DND-41 (cell line): ENCODE data around the gene MLLT1.

Experiments used
- ATAC-seq: fragments of 200-7000 bp; cut with Tn5 transposase; 3 replicates; pipeline ENCODE4 v1.9.1; 2021; ENCODE audit warnings: low read depth; ENCODE audit not compliant: insufficient read depth
- DNase-seq: peaks from one replicate; pipeline ENCODE4 v3.0.0-alpha.2; 2020
- H2AFZ ChIP-seq: 2 replicates; pipeline ENCODE4 v1.6.0; 2012; ENCODE audit warnings: low read depth, low read length
- H3K27ac ChIP-seq: 2 replicates; pipeline ENCODE4 v1.5.1; 2012; ENCODE audit warnings: low read length, inconsistent platforms
- H3K27me3 ChIP-seq: fragments of 200-600 bp; sonication (generic); 2 replicates; pipeline ENCODE4 v1.6.0; 2012; ENCODE audit warnings: low read length, mild to moderate bottlenecking, inconsistent platforms; ENCODE audit not compliant: insufficient read depth, poor library complexity
- H3K36me3 ChIP-seq: 2 replicates; pipeline ENCODE4 v1.5.1; 2012; ENCODE audit warnings: low read length, inconsistent platforms; ENCODE audit not compliant: insufficient read depth
- H3K4me1 ChIP-seq: 2 replicates; pipeline ENCODE4 v1.5.1; 2012; ENCODE audit warnings: mild to moderate bottlenecking, low read length; ENCODE audit not compliant: insufficient read depth
- H3K4me2 ChIP-seq: 2 replicates; pipeline ENCODE4 v1.6.0; 2012; ENCODE audit warnings: mild to moderate bottlenecking, moderate library complexity, low read length, inconsistent platforms; ENCODE audit not compliant: insufficient read depth
- H3K4me3 ChIP-seq, 2 experiments: fragments of 200-600 bp in 1 of 2; shearing (Covaris generic) in 1 of 2; 2 replicates each; pipeline ENCODE4 v1.5.1; 2012 to 2016; ENCODE audit warnings: inconsistent platforms in 2 of 2, low read length in 2 of 2, mild to moderate bottlenecking in 2 of 2, low read depth in 1 of 2, moderate library complexity in 1 of 2
- H3K79me2 ChIP-seq: 2 replicates; pipeline ENCODE4 v1.6.0; 2012; ENCODE audit warnings: low read length, inconsistent platforms; ENCODE audit not compliant: insufficient read depth
- H3K9ac ChIP-seq: 2 replicates; pipeline ENCODE4 v1.6.0; 2012; ENCODE audit warnings: low read depth, mild to moderate bottlenecking, inconsistent platforms, low read length, moderate library complexity
- H3K9me3 ChIP-seq: 2 replicates; pipeline ENCODE4 v1.5.1; 2012; ENCODE audit warnings: low read length, moderate library complexity, mild to moderate bottlenecking, inconsistent platforms; ENCODE audit not compliant: insufficient read depth, severe bottlenecking
- H4K20me1 ChIP-seq: 2 replicates; pipeline ENCODE4 v1.6.0; 2012; ENCODE audit warnings: low read length; ENCODE audit not compliant: insufficient read depth
- CTCF ChIP-seq: IDR thresholded peaks from 2 replicates; pipeline ENCODE4 v1.5.1; 2012; ENCODE audit warnings: borderline replicate concordance, low read length, moderate library complexity, mild to moderate bottlenecking; ENCODE audit not compliant: poor library complexity, severe bottlenecking; ENCODE audit errors: extremely low read depth
- EZH2 ChIP-seq: IDR thresholded peaks from 3 replicates; pipeline ENCODE4 v1.6.1; 2012; ENCODE audit warnings: borderline replicate concordance, low read depth, mild to moderate bottlenecking, moderate library complexity, low read length, inconsistent platforms; ENCODE audit not compliant: severe bottlenecking

MLLT1 gene

GRCh38 chr19:6204212-6204611, 75.6 kb downstream of the MLLT1 start:
- DNase-seq (no peak), ATAC-seq (no peak)
- no peaks in the 10 kb centered on the region for H4K20me1 ChIP-seq
- peaks cover 8% of the 10 kb centered on the region for H3K4me1 ChIP-seq
- H3K4me2 ChIP-seq: no peak overlapping the region
- H3K27ac ChIP-seq: no peak overlapping the region
- no peaks in the 10 kb centered on the region for H3K27me3 ChIP-seq
- no peaks in the 10 kb centered on the region for H3K9me3 ChIP-seq
- TF ChIP-seq EZH2: no peak
- TF ChIP-seq CTCF: no peak
- no peak overlapping the region for H2AFZ ChIP-seq
- H3K79me2 ChIP-seq: peaks cover 1% of the 10 kb centered on the region
- H3K9ac ChIP-seq: no peak overlapping the region
- no peak overlapping the region for H3K4me3 ChIP-seq
- H3K36me3 ChIP-seq: no peaks in the 10 kb centered on the region

GRCh38 chr19:6199240-6199994, 80.4 kb downstream of the MLLT1 start:
- TF ChIP-seq EZH2 (no peak), CTCF (peak; percentile 17)
- no peaks in the 10 kb centered on the region for H3K27me3 ChIP-seq
- H3K9ac ChIP-seq: peak overlapping the region; percentile 82
- no peaks in the 10 kb centered on the region for H3K9me3 ChIP-seq
- 0 out of 2 replicates have a peak, but pooled peaks cover 3% of the 10 kb centered on the region for H4K20me1 ChIP-seq
- 0 out of 2 replicates have a peak, but pooled peaks cover 2% of the 10 kb centered on the region for H3K36me3 ChIP-seq
- H3K79me2 ChIP-seq: peaks cover 29% of the 10 kb centered on the region
- H3K27ac ChIP-seq: peak overlapping the region; percentile 80
- H2AFZ ChIP-seq: peak overlapping the region; percentile 91
- DNase-seq (peak; percentile 99), ATAC-seq (peak; percentile 88)
- H3K4me3 ChIP-seq: peak overlapping the region; percentile 50 to 76; a peak in 3 of 4 replicates
- peak overlapping the region; percentile 89 for H3K4me2 ChIP-seq
- H3K4me1 ChIP-seq: peaks cover 29% of the 10 kb centered on the region

- no peak for TF ChIP-seq EZH2
- no peak for TF ChIP-seq CTCF
- DNase-seq: no peak
- H4K20me1 ChIP-seq: 0 out of 2 replicates have a peak, but pooled peaks cover 3% of the 10 kb centered on the region
- H3K9me3 ChIP-seq: no peaks in the 10 kb centered on the region
- peak overlapping the region; percentile 50 to 76; a peak in 3 of 4 replicates for H3K4me3 ChIP-seq
- H3K4me2 ChIP-seq: peak overlapping the region; percentile 89
- H3K9ac ChIP-seq: peak overlapping the region; percentile 82
- H2AFZ ChIP-seq: peak overlapping the region; percentile 91
- peaks cover 32% of the 10 kb centered on the region for H3K79me2 ChIP-seq
- peak; percentile 10; the same call in 2 of the 3 replicates for ATAC-seq
- peaks cover 29% of the 10 kb centered on the region for H3K4me1 ChIP-seq
- H3K27me3 ChIP-seq: no peaks in the 10 kb centered on the region
- H3K36me3 ChIP-seq: 0 out of 2 replicates have a peak, but pooled peaks cover 2% of the 10 kb centered on the region
- H3K27ac ChIP-seq: peak overlapping the region; percentile 79
Measured at GRCh38 chr19:6198896-6199239, 80.9 kb downstream of the MLLT1 start.
